GM12878 (cell line): ENCODE data around the gene RORB. TPM values are rescaled to one million over a fixed set of nuclear protein-coding genes. Genes with fewer than 3 reads are reported as not detected.

ENCODE experiments used
- ATAC-seq: fragments of 200-7000 bp; cut with Tn5 transposase; 3 replicates; pipeline ENCODE4 v1.9.1; 2020; ENCODE audit warnings: mild to moderate bottlenecking, moderate library complexity
- BruUV-seq: library from RNA; stranded (reverse); fragments of 400-500 nt; replicated peaks from 2 replicates; lab custom pipeline; 2021; lab: Mats Ljungman, UMichigan
- CTCF ChIA-PET: fragments of 300-600 bp; sonication (Branson Sonifier 250); formaldehyde crosslinking; extraction: SDS; loops from one replicate; lab custom pipeline; 2021; ENCODE audit warnings: inconsistent platforms; lab: Yijun Ruan, JAX
- POLR2A ChIA-PET: fragments of 350-600 bp; formaldehyde crosslinking; extraction: SDS; loops from one replicate; lab custom pipeline; 2021; ENCODE audit warnings: inconsistent platforms; lab: Charles Lee
- RAD21 ChIA-PET: fragments of 300-600 bp; sonication (Branson Sonifier 250); formaldehyde crosslinking; loops from one replicate; lab custom pipeline; 2023; ENCODE audit warnings: antibody characterized with exemption; ENCODE audit not compliant: unreplicated experiment; lab: Charles Lee
- SMC1A ChIA-PET: fragments of 300-600 bp; sonication (Branson Sonifier 250); formaldehyde crosslinking; loops from one replicate; lab custom pipeline; 2023; ENCODE audit not compliant: unreplicated experiment, uncharacterized antibody; lab: Charles Lee
- DNase-seq: peaks from one replicate; pipeline ENCODE4 v3.0.0-alpha.2; 2011; ENCODE audit warnings: low read depth, low spot score
- FAIRE-seq: peaks from 3 replicates; lab custom pipeline; 2011; peaks lifted over from hg19 to GRCh38; lab: Jason Lieb, UNC
- H2AFZ ChIP-seq: 2 replicates; pipeline ENCODE4 v1.6.0; 2011; ENCODE audit warnings: low read depth, low read length, control low read depth; ENCODE audit not compliant: control insufficient read depth
- H3K27ac ChIP-seq: 2 replicates; pipeline ENCODE4 v1.5.1; 2011; ENCODE audit warnings: control low read depth; ENCODE audit not compliant: control insufficient read depth, insufficient read depth
- H3K27me3 ChIP-seq, 2 experiments: replicated peaks in 1 of 2; 2 replicates each; pipeline versions ENCODE4 v1.6.0 to v1.6.1; 2011; ENCODE audit warnings: low read length in 1 of 2; ENCODE audit not compliant: control insufficient read depth in 2 of 2, insufficient read depth in 2 of 2
- H3K36me3 ChIP-seq, 2 experiments: 2 replicates each; pipeline ENCODE4 v1.5.1; 2011; ENCODE audit warnings: low read length in 1 of 2; ENCODE audit not compliant: control insufficient read depth in 2 of 2, insufficient read depth in 2 of 2
- H3K4me1 ChIP-seq: 2 replicates; pipeline ENCODE4 v1.6.1; 2011; ENCODE audit warnings: mild to moderate bottlenecking, low read length, moderate library complexity, mixed read lengths; ENCODE audit not compliant: control insufficient read depth, insufficient read depth
- H3K4me2 ChIP-seq: 2 replicates; pipeline ENCODE4 v1.6.0; 2011; ENCODE audit warnings: control low read depth; ENCODE audit not compliant: control insufficient read depth, insufficient read depth
- H3K4me3 ChIP-seq: fragments of 200-600 bp; sonication (generic); 2 replicates; pipeline ENCODE4 v1.5.1; 2016
- H3K79me2 ChIP-seq: 2 replicates; pipeline ENCODE4 v1.6.0; 2011; ENCODE audit warnings: low read length; ENCODE audit not compliant: control insufficient read depth, insufficient read depth
- H3K9ac ChIP-seq: 2 replicates; pipeline ENCODE4 v1.8.0; 2011; ENCODE audit warnings: low read length, control low read depth, mixed read lengths; ENCODE audit not compliant: control insufficient read depth, insufficient read depth
- H3K9me3 ChIP-seq: replicated peaks from 3 replicates; pipeline ENCODE4 v1.5.1; 2011; ENCODE audit warnings: mild to moderate bottlenecking, low read length; ENCODE audit not compliant: control insufficient read depth, insufficient read depth
- H4K20me1 ChIP-seq: 2 replicates; pipeline ENCODE4 v1.6.0; 2011; ENCODE audit not compliant: control insufficient read depth, insufficient read depth
- IKZF2 ChIP-seq, 2 experiments: fragments of 450-650 bp; IDR thresholded peaks; 2 replicates each; pipeline ENCODE4 v1.6.1; 2017; ENCODE audit warnings: mild to moderate bottlenecking in 2 of 2, moderate library complexity in 2 of 2
- LARP7 ChIP-seq: fragments of 450-650 bp; IDR thresholded peaks from 2 replicates; pipeline ENCODE4 v1.6.1; 2017; ENCODE audit warnings: mild to moderate bottlenecking
- MTA2 ChIP-seq: fragments of 450-650 bp; IDR thresholded peaks from 2 replicates; pipeline ENCODE4 v1.6.1; 2016; ENCODE audit warnings: low read depth, mild to moderate bottlenecking, moderate library complexity
- NR2F1 ChIP-seq: fragments of 450-650 bp; conservative IDR thresholded peaks from 2 replicates; pipeline ENCODE4 v1.6.1; 2017; ENCODE audit warnings: mild to moderate bottlenecking
- POLR2AphosphoS2 ChIP-seq: IDR thresholded peaks from 2 replicates; pipeline ENCODE4 v1.6.1; 2011; ENCODE audit warnings: low read depth, mild to moderate bottlenecking, low read length, improper control_type of control experiment, moderate library complexity
- STAT3 ChIP-seq: IDR thresholded peaks from 2 replicates; pipeline ENCODE4 v1.6.1; 2011; ENCODE audit warnings: low read depth, low read length, improper control_type of control experiment
- WGBS: methylation state at CpG from one replicate; pipeline ENCODE4 v1.1.6; 2016; ENCODE audit warnings: low lambda C conversion rate; ENCODE audit not compliant: insufficient replicate concordance, insufficient coverage; ENCODE audit errors: missing lambda C conversion rate; 5-methylcytosine and 5-hydroxymethylcytosine counted together
- in situ Hi-C: fragments of 300-500 bp; cut with MboI; formaldehyde crosslinking; loops from 9 replicates; pipeline ENCODE4 v1.14.3; 2018; ENCODE audit warnings: mixed read lengths
- intact Hi-C: fragments of 100-400 bp; cut with micrococcal nuclease; formaldehyde crosslinking; loops from one replicate; pipeline ENCODE4 v1.14.2; 2022; ENCODE audit not compliant: unreplicated experiment
- polyA plus RNA-seq, 11 experiments: library from polyadenylated mRNA; depleted of rRNA in 4 of 11; unstranded in 6 of 11; stranded (reverse) in 5 of 11; fragments of >200 nt; fragmentation: Nextera tagmentation in 4 of 11; fragmentation: Illumina TruSeq in 1 of 11; extraction: Ambion mirVana in 4 of 11; extraction: Trizol in 1 of 11; gene quantifications; 1 replicate in 1 of 11; 2 replicates in 10 of 11; pipeline versions ENCODE4 v1.2.1 to v1.2.3, GENCODE V29; 2011 to 2016; ENCODE audit warnings: inconsistent platforms in 2 of 11, missing spikeins in 2 of 11, low read depth in 1 of 11
- total RNA-seq, 4 experiments: library from RNA; depleted of rRNA in 3 of 4; stranded (reverse); fragments of >200 nt in 3 of 4; fragmentation: Illumina TruSeq in 1 of 4; extraction: Trizol in 1 of 4; gene quantifications; 2 replicates each; pipeline versions ENCODE4 v1.2.1 to v1.2.3, GENCODE V29; 2013 to 2021
- TF ChIP-seq, protein P1 (sequence below): fragments of 450-650 bp; IDR thresholded peaks from 2 replicates; pipeline ENCODE4 v1.6.1; 2017; ENCODE audit warnings: mild to moderate bottlenecking, moderate library complexity
- TF ChIP-seq, protein P2 (sequence below): IDR thresholded peaks from 2 replicates; pipeline ENCODE4 v1.6.1; 2012; ENCODE audit warnings: mild to moderate bottlenecking, low read depth, low read length
- TF ChIP-seq, protein P3 (sequence below): fragments of 450-650 bp; formaldehyde crosslinking; IDR thresholded peaks from 2 replicates; pipeline ENCODE4 v1.4.0; 2020; ENCODE audit warnings: mild to moderate bottlenecking, moderate library complexity
- TF ChIP-seq, protein P4 (sequence below): fragments of 450-650 bp; IDR thresholded peaks from 2 replicates; pipeline ENCODE4 v1.6.1; 2017; ENCODE audit warnings: low read depth, mild to moderate bottlenecking, moderate library complexity

Gene RORB
- total and polyA plus RNA-seq, 10 of the 15 experiments (the other 5 are each of a cell fraction or from before 2014, with no cell fraction given): under 0.01 to 0.01 TPM; not detected in 8

DNA sequence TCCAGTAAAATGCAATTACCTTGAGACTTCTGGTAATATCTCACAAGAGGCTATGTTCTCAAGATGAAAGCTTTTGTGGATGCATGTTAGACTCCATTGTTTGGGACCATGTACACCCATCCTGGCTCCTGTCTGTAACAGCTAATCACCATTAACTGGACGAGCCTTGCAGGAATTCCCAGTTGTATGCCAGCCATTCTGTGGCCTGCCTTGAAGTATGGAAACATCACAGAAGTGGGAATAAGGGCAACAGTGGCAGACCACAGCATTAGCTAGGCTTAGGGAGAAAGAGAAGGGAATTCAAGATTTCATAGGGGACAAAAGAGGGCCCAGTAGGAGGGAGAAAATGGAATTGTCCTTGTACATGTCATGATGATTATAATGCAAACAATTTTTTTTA lies 79.0 kb downstream of the RORB start:
- no peak overlapping the region for H3K4me2 ChIP-seq
- H3K36me3 ChIP-seq: no peaks in the 10 kb centered on the region
- 0% methylated on average over 1 of the region's 1 CpG for WGBS
- ChIA-PET SMC1A (interaction anchor here (0.5 to 0.7 kb wide), 2 partner anchors 16 to 70 kb away, joined by 3 read pairs; no protein-coding TSS in a partner anchor), RAD21 (no interaction called here), CTCF (interaction anchor here (1.0 to 1.4 kb wide), 4 partner anchors 38 to 167 kb away, joined by 3 to 6 read pairs (median 4); no protein-coding TSS in a partner anchor), POLR2A (no interaction called here)
- H3K4me1 ChIP-seq: peaks cover 3% of the 10 kb centered on the region; the same call in 1 of the 2 replicates
- in situ Hi-C loops: loop anchor here (10.0 kb wide), 1 partner anchor 891 kb away; no protein-coding TSS in a partner anchor
- H3K27me3 ChIP-seq: no peaks in the 10 kb centered on the region
- no peak overlapping the region for H3K27ac ChIP-seq
- H4K20me1 ChIP-seq: no peaks in the 10 kb centered on the region
- H3K79me2 ChIP-seq: no peaks in the 10 kb centered on the region
- no peak for DNase-seq
- intact Hi-C loops: loop anchor here (10.0 kb wide), 1 partner anchor 1371 kb away; no protein-coding TSS in a partner anchor
- no peak for FAIRE-seq
- H3K4me3 ChIP-seq: no peak overlapping the region
- H3K9ac ChIP-seq: no peak overlapping the region
- no peak overlapping the region for H2AFZ ChIP-seq
- H3K9me3 ChIP-seq: no peaks in the 10 kb centered on the region
- no TSS peak for BruUV-seq
- ATAC-seq: no peak
- TF ChIP-seq, protein P1, sequence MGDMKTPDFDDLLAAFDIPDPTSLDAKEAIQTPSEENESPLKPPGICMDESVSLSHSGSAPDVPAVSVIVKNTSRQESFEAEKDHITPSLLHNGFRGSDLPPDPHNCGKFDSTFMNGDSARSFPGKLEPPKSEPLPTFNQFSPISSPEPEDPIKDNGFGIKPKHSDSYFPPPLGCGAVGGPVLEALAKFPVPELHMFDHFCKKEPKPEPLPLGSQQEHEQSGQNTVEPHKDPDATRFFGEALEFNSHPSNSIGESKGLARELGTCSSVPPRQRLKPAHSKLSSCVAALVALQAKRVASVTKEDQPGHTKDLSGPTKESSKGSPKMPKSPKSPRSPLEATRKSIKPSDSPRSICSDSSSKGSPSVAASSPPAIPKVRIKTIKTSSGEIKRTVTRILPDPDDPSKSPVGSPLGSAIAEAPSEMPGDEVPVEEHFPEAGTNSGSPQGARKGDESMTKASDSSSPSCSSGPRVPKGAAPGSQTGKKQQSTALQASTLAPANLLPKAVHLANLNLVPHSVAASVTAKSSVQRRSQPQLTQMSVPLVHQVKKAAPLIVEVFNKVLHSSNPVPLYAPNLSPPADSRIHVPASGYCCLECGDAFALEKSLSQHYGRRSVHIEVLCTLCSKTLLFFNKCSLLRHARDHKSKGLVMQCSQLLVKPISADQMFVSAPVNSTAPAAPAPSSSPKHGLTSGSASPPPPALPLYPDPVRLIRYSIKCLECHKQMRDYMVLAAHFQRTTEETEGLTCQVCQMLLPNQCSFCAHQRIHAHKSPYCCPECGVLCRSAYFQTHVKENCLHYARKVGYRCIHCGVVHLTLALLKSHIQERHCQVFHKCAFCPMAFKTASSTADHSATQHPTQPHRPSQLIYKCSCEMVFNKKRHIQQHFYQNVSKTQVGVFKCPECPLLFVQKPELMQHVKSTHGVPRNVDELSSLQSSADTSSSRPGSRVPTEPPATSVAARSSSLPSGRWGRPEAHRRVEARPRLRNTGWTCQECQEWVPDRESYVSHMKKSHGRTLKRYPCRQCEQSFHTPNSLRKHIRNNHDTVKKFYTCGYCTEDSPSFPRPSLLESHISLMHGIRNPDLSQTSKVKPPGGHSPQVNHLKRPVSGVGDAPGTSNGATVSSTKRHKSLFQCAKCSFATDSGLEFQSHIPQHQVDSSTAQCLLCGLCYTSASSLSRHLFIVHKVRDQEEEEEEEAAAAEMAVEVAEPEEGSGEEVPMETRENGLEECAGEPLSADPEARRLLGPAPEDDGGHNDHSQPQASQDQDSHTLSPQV: no peak
- no peak for TF ChIP-seq STAT3
- TF ChIP-seq NR2F1: no peak
- no peak for TF ChIP-seq LARP7
- TF ChIP-seq, protein P2, sequence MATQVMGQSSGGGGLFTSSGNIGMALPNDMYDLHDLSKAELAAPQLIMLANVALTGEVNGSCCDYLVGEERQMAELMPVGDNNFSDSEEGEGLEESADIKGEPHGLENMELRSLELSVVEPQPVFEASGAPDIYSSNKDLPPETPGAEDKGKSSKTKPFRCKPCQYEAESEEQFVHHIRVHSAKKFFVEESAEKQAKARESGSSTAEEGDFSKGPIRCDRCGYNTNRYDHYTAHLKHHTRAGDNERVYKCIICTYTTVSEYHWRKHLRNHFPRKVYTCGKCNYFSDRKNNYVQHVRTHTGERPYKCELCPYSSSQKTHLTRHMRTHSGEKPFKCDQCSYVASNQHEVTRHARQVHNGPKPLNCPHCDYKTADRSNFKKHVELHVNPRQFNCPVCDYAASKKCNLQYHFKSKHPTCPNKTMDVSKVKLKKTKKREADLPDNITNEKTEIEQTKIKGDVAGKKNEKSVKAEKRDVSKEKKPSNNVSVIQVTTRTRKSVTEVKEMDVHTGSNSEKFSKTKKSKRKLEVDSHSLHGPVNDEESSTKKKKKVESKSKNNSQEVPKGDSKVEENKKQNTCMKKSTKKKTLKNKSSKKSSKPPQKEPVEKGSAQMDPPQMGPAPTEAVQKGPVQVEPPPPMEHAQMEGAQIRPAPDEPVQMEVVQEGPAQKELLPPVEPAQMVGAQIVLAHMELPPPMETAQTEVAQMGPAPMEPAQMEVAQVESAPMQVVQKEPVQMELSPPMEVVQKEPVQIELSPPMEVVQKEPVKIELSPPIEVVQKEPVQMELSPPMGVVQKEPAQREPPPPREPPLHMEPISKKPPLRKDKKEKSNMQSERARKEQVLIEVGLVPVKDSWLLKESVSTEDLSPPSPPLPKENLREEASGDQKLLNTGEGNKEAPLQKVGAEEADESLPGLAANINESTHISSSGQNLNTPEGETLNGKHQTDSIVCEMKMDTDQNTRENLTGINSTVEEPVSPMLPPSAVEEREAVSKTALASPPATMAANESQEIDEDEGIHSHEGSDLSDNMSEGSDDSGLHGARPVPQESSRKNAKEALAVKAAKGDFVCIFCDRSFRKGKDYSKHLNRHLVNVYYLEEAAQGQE: no peak
- TF ChIP-seq POLR2AphosphoS2: no peak
- no peak for TF ChIP-seq IKZF2 (IDR thresholded peaks at IDR 0.05)
- TF ChIP-seq, protein P3, sequence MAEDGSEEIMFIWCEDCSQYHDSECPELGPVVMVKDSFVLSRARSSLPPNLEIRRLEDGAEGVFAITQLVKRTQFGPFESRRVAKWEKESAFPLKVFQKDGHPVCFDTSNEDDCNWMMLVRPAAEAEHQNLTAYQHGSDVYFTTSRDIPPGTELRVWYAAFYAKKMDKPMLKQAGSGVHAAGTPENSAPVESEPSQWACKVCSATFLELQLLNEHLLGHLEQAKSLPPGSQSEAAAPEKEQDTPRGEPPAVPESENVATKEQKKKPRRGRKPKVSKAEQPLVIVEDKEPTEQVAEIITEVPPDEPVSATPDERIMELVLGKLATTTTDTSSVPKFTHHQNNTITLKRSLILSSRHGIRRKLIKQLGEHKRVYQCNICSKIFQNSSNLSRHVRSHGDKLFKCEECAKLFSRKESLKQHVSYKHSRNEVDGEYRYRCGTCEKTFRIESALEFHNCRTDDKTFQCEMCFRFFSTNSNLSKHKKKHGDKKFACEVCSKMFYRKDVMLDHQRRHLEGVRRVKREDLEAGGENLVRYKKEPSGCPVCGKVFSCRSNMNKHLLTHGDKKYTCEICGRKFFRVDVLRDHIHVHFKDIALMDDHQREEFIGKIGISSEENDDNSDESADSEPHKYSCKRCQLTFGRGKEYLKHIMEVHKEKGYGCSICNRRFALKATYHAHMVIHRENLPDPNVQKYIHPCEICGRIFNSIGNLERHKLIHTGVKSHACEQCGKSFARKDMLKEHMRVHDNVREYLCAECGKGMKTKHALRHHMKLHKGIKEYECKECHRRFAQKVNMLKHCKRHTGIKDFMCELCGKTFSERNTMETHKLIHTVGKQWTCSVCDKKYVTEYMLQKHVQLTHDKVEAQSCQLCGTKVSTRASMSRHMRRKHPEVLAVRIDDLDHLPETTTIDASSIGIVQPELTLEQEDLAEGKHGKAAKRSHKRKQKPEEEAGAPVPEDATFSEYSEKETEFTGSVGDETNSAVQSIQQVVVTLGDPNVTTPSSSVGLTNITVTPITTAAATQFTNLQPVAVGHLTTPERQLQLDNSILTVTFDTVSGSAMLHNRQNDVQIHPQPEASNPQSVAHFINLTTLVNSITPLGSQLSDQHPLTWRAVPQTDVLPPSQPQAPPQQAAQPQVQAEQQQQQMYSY: no peak
- TF ChIP-seq, protein P4, sequence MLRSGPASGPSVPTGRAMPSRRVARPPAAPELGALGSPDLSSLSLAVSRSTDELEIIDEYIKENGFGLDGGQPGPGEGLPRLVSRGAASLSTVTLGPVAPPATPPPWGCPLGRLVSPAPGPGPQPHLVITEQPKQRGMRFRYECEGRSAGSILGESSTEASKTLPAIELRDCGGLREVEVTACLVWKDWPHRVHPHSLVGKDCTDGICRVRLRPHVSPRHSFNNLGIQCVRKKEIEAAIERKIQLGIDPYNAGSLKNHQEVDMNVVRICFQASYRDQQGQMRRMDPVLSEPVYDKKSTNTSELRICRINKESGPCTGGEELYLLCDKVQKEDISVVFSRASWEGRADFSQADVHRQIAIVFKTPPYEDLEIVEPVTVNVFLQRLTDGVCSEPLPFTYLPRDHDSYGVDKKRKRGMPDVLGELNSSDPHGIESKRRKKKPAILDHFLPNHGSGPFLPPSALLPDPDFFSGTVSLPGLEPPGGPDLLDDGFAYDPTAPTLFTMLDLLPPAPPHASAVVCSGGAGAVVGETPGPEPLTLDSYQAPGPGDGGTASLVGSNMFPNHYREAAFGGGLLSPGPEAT: no peak
- TF ChIP-seq MTA2: no peak
